NCI-H446 treated with DMSO at 0.1 percent for 48 hours (cell line): ENCODE results near the gene SYNC.
"Not testable (repeated sequence)": the region's sequence is repeated elsewhere in the genome, so short reads cannot be mapped to it uniquely, and the experiment has no call there.

ENCODE experiments used
- DNase-seq: peaks from one replicate; lab custom pipeline; 2025; lab: John Stamatoyannopoulos, UW

SYNC gene

DNA sequence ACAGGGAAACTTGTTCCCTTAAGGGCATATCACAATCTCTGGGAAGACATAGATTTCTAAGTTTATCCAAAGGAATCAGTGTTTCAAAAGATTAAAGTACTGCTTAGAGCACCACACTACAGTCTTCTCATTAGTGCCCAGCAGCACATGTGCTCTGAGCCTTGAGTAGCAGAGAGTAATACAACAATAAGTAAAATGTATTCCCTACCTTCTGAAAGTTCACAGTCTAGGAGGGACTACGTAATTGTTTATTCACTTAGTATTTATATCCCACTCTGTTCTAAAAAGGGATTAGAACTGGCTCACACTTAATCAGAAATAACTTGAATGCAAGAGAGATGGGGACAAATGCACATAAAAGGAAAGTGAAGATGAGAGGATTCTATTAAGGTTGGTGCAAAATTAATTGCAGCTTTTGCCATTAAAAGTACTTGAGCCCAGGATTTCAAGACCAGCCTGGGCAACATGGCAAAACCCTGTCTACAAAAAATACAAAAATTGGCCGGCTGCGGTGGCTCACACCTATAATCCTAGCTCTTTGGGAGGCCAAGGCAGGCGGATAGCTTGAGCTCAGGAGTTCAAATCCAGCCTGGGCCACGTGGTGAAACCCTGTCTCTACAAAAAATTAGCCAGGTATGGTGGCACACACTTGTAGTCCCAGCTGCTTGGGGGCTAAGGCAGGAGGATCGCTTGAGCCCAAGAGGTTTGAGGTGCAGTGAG, 9.0 kb downstream of the SYNC start:
- DNase-seq = no peak

DNA sequence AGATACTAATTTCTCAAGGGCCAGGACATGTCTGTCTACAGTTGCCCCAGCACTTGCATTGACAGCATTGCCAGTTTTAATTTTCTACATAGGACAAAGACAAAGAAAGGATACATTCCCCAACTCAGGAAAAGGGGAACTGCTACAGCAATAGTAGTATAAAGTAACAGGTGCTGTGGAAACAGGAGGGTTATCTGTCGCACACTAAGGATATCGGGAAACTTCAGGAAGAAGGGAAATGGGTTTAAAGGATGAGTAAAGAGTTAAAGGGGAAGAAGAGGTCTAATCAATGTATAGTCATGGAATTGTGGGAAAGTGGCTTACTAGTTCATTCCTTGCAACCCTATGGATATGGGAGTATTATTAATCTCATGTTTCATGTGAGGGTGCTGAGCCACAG, 16.2 kb downstream of the SYNC start:
- no peak for DNase-seq

DNA sequence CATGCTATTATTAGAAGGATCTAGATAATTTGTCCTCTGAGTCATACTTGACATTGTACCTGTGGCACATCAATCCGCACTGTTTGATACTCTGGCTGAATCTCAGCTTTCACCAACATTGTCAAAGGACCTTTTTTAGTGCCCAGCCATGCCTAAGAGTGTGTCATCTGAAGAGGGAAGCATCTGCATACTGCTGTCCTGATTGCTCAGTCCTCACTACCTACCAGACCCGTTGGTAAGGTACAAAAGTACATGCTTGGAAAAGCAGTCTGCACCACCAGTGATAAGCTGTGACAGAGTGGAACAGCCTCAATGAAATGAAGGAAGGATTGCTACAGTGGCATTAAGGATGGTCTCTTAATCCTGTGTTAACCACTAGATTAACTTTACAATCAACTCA, 17.1 kb downstream of the SYNC start:
- no peak for DNase-seq

DNA sequence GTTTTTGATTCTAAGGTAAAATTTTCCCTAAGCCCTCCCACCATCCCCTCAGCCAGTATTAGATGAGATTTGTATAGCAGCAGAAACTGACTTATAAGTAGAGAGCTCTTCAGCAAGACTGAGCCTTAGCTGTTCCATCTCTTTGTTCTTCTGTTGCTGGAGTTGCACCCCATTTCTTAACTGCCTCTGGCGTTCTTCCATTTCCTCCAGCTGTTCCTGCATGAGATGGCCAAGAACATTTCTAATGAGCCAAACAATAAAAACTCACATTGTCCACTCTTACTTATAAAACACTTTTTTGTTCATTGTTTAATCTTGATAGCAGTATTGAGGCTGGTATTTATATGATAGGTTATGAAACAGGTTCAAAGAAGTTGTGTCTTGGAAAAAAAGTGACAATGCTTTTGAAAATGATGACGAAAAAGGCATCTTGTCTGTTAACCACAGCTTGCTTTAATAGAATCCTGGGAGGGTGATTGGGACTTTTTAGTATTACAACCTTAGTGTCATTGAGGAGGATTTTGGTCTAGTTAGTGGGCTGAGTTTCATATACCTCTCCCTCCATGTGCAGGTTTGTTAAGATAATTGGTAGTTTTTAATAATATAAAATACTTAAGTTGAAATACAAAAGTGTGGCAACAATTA, 18.3 kb downstream of the SYNC start:
- DNase-seq = no peak

DNA sequence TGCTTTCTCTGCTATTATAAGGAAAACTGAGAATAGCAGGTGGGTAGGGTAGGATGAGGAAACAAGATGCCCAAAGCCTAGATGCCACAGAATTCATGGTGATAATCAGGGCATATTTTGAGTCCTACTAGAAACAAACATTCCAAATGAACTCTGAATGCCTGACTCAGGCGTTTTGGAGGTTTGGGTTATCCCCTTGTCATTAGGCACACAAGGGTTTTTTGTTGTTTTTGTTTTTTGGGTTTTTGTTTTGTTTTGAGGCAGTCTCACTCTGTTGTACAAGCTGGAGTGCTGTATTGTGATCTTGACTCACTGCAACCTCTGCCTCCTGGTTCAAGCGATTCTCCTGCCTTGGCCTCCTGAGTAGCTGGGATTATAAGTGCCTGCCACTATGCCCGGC, 19.2 kb downstream of the SYNC start:
- DNase-seq = no peak

DNA sequence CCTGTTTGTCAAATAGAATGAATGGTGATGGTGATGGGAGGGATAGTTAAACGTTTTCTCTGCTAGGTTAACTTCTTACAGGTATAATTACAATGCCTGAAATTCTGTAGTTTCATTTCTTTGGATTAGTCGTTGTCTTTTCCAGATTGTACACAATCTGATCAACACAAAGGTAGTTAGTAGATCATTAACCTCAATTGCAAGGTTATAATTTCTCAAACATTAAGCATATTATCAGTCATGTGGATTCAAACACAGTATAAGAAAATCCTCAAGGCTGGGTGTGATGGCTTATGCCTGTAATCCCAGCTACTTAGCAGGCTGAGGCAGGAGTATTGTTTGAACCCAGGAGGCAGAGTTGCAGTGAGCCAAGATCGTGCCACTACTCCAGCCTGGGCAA, 20.6 kb downstream of the SYNC start:
- DNase-seq = no peak

DNA sequence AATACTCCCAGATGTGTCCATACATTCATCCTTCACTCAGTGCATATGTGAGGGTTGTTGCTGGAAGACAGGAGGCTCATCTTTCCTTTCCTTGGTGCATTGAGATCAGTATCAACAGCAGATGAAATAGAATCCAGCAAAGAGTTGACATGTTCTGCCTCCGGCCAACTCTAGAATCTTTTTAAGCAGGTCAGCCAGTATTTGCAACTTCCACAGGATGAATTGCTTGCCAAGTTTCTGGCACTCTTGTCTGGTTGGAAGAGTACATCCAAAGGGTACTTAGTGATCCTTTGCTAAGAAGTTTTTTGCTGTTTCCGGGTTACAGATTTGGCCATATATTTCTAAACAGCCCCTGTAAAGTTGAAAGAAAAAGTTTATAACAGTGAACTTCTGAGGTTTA, 21.1 kb downstream of the SYNC start:
- DNase-seq = no peak

DNA sequence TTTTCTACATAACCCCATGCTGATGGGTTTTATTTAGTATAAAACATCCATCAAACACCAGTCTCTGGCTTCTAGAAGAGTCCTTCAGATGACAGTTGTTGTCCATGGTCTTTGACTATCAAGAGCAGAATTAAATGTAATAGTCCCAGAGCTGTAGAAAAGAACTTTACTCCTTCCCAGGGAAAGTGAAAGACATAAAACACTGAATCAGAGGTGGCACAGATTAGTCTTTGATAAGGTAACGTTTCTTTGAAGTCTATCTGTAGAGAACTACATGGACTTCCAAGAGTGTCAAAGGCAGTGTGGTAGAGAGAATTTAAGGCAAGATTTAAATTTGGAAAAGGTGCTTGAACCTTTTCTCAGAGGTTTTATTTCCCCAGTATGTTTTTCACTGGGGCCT, 21.9 kb downstream of the SYNC start:
- no peak for DNase-seq

DNA sequence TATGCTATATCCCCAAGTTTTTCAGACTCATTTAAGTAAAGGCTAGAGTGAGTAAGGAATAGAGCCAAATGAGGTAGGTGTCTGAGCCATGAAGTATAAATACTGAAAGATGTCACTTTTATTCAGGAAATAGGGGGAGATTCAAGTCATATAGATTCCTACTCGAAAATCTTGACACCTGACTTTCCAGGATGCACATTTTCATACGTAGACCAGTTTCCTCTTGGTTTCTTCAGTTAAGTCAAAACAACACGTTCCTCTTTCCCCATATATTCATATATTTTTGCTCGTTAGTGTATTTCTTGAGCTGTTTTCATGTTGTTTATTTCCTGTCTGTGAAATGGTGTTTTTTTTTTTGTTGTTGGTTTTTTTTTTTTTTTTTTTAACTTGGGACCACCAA, 22.6 kb downstream of the SYNC start:
- DNase-seq = not testable (repeated sequence)

DNA sequence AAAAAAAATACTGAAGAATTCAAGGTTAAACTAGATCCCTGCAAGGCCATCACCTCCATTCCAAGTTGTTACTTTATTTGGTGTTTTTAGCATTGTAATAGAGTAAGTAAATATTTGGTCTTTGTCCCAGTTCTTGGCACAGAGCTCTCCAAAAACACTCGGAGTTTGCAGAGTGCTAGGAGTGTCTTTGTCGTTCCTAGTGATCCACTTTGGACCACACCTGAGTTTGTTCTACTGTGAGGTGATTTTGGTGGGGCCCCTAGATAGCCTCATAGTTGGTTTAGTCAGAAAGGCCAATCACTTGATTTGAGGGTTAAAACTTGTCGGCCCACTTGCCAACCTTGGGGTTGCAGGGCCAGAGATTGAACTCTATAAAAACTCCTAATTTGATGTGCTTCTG, 25.6 kb downstream of the SYNC start:
- DNase-seq = no peak

DNA sequence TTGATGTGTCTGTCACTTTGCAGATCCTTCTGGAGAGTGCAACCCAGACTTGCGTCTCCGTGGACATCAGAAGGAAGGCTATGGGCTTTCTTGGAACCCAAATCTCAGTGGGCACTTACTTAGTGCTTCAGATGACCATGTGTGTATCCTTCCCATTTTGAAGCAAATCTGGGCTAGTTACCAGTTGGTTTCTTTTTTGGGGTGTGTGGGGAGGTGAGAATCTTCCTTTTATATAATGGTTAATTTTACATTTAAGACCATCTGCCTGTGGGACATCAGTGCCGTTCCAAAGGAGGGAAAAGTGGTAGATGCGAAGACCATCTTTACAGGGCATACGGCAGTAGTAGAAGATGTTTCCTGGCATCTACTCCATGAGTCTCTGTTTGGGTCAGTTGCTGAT, 33.9 kb downstream of the SYNC start:
- DNase-seq = not testable (repeated sequence)

DNA sequence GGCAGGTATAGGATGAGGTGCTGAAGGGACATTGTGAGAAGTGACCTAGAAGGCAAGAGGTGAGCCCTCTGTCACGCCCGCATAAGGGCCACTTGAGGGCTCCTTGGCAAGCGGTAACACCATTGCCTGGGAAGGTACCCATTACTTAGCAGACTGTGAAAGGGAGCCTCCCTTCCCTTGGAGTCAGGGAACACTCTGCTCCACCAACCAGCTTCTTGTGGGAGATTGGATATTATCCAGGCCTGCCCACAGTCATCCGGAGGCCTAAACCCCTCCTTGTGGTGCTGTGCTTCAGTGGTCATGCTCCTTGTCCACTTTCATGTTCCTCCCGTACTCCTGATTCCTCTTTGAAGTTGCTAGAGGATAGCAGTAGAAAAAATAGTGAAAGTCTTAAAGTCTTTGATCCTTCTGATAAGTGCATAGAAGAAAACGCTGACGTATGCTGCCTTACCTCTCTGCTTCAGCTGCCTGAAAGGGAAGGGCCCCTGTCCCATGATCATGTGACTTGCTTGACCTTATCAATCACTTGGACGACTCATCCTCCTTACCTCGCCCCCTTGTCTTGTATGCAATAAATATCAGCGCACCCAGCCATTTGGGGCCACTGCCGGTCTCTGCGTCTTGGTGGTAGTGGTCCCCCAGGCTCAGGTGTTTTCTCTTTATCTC, 35.5 kb downstream of the SYNC start:
- DNase-seq = no peak

DNA sequence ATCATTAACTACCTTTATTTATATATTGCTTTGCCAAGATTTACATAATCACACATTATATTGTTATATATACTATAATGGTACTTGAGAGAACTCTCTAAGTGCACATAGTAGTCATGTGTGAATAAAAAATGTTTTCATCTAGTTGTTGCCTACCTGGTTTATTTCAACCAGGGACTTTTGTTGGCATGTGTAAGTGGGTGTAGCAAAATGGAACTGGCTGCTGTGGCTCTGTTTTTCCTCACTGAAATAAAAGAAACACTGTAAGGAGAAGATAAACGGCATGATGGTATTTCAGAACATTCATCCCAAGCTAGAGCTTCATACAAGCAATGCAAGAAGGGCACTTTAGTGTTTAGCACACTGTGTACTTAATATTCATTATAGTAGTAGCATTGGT, 36.7 kb downstream of the SYNC start:
- no peak for DNase-seq

DNA sequence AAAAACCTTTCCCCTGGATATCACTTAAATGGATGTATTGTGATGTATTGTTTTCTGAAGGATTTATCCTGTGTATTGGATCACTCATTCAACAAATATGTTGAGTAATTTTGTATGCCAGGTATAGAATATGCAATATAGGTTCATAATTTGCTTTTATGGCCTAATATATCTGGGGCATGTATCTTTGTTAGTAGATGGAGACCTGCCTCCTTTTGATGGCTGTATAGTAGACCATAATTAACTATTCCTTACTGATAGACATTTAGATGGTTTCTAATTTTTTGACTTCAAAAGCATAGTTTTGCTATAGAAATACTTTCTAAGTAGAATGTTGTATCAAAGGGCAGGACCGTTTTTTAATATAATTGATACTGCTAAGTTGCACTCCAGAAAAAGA, 43.0 kb downstream of the SYNC start:
- DNase-seq = no peak

DNA sequence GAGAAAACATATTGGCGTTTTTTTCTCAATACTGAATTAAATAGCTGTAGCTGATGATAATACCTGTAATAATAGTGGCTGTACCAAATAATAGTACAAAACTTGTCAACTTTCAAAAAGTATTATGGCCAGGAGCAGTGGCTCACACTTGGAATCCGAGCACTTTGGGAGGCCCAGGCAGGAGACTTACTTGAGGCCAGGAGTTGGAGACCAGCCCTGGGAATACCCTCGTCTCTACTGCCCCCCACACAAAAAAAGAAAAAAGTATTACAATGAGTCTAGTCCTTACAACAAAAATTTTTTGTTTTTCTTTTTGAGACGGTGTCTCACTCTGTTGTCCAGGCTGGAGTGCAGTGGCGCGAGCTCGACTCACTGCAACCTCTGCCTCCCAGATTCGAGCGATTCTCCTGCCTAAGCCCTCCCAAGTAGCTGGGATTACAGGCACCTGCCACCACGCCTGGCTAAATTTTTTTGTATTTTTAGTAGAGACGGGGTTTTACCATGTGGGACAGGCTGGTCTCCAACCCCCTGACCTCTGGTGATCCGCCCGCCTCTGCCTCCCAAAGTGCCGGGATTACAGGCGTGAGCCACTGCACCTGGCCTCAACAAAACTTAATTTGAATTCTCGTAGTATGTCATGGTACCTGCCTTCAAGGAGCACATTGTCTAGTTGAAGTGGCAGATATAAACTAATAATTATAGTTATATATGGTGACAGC, 50.2 kb downstream of the SYNC start:
- no peak for DNase-seq

DNA sequence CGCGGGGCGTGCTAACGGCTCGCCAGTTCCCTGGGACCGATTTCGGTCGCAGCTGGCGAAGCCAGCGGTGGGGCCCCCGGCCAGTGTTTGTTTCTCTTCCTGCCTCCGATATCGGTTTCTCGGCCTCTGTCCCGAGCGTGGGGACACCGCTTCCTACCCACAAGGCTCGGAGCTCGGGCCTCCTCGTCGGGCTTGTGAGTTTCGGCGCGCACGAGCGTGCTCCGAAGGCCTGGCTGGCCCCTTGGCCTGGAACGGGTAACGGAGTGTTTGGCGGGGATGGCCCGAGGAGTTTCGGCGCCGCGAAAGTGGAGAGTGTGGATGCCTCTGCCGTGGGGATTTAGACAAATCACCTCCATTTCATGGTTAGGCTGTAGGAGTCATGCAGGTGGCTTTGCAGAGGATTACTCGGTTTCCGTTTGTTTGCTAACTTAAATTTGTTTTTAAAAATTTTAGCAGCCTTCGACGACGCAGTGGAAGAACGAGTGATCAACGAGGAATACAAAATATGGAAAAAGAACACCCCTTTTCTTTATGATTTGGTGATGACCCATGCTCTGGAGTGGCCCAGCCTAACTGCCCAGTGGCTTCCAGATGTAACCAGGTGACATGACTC, 51.0 kb downstream of the SYNC start:
- DNase-seq = no peak

DNA sequence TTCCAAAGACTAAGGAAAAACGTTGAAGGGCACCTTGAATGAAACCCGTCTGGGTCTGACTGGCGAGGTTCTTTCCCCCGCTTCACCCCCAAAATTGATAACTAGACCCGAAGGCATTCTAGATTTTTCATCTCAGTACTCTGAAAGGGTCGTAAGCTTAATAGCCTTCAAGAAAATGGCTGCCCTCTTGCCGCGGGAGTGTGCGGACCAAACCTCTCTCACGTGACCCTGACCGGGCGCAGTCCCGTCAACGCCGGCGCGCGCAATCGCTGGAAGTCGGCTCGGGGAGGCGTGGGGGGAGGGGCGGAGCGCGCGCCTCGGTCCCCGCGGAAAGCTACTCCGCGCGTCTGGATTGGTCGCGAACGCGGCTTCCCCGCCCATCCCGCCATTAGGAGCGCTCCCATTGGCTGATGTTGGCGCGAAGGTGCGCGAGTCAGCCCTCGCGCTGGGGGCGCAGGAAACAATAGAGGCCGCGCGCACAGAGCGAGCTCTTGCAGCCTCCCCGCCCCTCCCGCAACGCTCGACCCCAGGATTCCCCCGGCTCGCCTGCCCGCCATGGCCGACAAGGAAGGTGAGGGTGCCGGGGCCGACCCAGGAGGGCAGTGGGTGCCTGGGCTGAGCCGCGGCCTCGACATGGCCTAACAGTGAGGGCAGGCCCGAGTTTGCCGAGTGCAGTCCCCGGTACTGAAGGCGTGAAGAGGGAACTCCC, 51.7 kb downstream of the SYNC start, which contains the start of gene RBBP4:
TSS of gene RBBP4 (plus strand) at position 457 of the 709 bp plus-strand sequence. CDS start at position 556, 99 bp downstream.
- peak; percentile 96 for DNase-seq

DNA sequence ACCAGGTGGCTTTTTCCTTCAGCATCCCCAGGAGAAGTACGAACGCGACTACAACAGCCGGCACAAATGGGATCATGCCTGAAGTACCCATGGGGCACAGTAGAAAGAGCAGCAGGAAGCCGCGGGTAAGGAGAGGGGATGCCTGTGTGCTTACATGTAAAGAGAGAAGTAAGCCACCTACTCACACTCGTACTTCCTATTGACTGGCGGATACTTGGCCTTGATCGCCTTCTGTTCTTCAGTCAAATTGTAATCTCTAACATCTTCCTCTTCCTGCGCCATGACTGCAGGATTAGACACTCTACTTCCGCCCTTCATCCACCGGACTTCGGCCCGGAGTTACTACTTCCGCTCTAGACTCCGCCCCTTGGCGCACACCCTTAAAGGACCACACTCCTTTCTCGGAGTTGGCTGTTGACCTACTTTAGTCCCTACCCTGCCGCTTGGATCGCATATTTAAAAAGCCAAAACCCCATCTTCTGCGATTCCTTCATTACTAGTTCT, 52.3 kb downstream of the SYNC start, which contains the start of gene ZBTB8OS:
TSS of gene ZBTB8OS (minus strand) at position 303 of the 504 bp plus-strand sequence. CDS start at position 282, 21 bp downstream.
- DNase-seq = peak; percentile 90

DNA sequence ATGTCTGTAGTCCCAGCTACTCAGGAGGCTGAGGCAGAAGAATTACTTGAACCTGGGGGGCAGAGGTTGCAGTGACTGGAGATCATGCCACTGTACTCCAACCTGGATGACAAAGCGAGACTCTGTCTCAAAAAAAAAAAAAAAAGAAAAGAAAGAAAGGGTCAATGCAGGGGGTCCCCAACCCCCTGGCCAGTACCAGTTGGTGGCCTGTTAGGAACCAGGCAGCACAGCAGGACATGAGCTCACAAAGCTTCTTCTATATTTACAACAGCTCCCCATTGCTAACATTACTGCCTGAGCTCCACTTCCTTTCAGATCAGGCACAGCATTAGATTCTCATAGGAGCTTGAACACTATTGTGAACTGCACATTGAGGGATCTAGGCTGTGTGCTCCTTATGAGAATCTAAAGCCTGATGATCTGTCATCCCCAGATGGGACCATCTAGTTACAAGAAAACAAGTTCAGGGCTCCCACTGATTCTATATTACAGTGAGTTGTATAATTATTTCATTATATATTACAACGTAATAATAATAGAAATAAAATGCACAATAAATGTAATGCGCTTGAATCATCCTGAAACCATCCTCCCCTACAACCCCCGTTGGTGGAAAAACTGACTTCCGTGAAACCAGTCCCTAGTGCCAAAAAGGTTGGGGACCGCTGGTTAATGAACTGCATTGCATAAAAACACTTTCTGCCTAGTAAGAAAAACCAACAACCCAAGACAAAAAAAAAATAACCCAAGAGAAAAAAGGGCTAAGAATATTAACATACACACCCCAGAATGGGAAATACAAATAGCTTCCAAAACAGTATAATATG, 55.0 kb downstream of the SYNC start:
- DNase-seq = no peak

DNA sequence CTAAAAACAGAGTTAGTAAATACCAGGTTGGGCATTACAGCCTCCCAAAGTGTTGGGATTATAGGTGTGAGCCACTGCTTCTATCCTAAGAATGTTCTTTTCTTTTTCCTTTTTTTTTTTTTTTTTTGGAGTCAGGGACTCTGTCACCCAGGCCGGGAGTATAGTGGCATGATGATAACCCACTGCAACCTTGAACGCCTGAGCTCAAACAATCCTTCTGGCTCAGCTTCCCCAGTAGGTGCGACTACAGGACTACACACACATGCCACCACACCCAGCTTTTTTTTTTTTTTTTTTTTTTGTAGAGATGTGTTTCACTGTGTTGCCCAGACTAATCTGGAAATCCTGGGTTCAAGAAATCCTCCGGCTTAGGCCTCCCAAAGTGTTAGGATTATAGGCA, 58.1 kb downstream of the SYNC start:
- no peak for DNase-seq
